SU-DHL-6 (cell line): ENCODE data around the gene ATG13.

Experiments used
- CTCF ChIP-seq: fragments of 200-600 bp; sonication (generic); IDR thresholded peaks from one replicate; pipeline ENCODE4 v1.5.1; 2017; ENCODE audit warnings: antibody characterized with exemption, mild to moderate bottlenecking, low read length, moderate library complexity; ENCODE audit not compliant: insufficient read depth, poor library complexity, severe bottlenecking
- EZH2phosphoT487 ChIP-seq: fragments of 200-600 bp; sonication (generic), shearing (Covaris generic); conservative IDR thresholded peaks from 2 replicates; pipeline ENCODE4 v1.6.1; 2018; ENCODE audit warnings: mild to moderate bottlenecking, antibody characterized with exemption, low read length, moderate library complexity, mixed read lengths

DNA sequence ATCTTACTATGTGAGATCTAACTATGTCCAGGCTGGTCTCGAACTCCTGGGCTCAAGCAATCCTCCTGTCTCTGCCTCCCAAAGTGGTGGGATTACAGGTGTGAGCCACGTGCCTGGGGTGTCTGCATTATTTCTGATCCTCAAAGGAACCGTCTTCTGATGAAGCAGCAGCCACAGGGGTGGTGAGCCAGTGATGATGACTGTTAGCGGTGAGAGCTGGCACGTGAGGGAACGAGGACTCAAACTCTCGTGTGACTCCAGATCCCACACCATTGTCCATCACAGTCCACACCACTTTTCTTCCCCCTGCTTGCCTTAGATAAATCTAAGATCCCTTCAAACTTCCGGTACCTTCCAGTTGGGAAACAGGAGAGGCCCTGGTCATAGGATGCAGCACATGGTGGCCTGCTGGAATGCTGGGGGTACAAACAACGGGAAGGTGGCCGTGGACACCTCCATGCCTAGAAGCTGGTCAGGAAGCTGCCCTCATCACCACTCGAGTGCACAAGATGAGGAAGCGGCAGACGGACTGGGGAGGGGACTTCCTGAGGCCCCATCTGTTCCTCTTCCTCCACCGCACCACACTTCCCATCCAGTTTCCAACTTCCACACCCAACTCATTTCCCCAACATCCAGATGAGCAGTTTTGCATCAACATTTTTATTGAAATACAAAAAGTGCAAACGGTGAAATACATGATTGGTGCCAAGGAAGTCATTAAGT lies 59.2 kb downstream of the ATG13 start:
- TF ChIP-seq CTCF (no peak), EZH2phosphoT487 (no peak)
